H7 (cell line): ENCODE data around the gene KCTD16. TPM values are rescaled to one million over a fixed set of nuclear protein-coding genes. Genes with fewer than 3 reads are reported as not detected.

Experiments
- DNase-seq: peaks from one replicate; pipeline ENCODE4 v3.0.0; 2012
- H3K27me3 ChIP-seq: 2 replicates; pipeline ENCODE4 v1.6.0; 2011; ENCODE audit warnings: mild to moderate bottlenecking, low read length; ENCODE audit not compliant: control insufficient read depth, insufficient read depth
- H3K36me3 ChIP-seq: replicated peaks from 2 replicates; pipeline ENCODE4 v1.5.1; 2011; ENCODE audit warnings: low read length; ENCODE audit not compliant: control insufficient read depth, insufficient read depth
- H3K4me3 ChIP-seq: 2 replicates; pipeline ENCODE4 v1.5.1; 2011; ENCODE audit warnings: low read depth, mild to moderate bottlenecking, control low read depth, low read length, moderate library complexity; ENCODE audit not compliant: insufficient read depth
- total RNA-seq: library from RNA; depleted of rRNA; stranded (reverse); fragments of >200 nt; shearing (Covaris generic); gene quantifications from 2 replicates; pipeline ENCODE4 v1.2.3, GENCODE V29; 2014

Gene KCTD16
- total RNA-seq, 1 experiment from 2014 or later = not detected

- H3K27me3 ChIP-seq = no peaks in the 10 kb centered on the region
- H3K4me3 ChIP-seq = no peak overlapping the region
- DNase-seq = no peak
- H3K36me3 ChIP-seq = no peaks in the 10 kb centered on the region
Observed at GRCh38 chr5:144386315-144386714, 215.6 kb downstream of the KCTD16 start.

- DNase-seq = peak; percentile 39
- H3K27me3 ChIP-seq = no peaks in the 10 kb centered on the region
- H3K36me3 ChIP-seq = no peaks in the 10 kb centered on the region
- no peak overlapping the region for H3K4me3 ChIP-seq
Observed at GRCh38 chr5:144390133-144390532, 219.5 kb downstream of the KCTD16 start.

DNA sequence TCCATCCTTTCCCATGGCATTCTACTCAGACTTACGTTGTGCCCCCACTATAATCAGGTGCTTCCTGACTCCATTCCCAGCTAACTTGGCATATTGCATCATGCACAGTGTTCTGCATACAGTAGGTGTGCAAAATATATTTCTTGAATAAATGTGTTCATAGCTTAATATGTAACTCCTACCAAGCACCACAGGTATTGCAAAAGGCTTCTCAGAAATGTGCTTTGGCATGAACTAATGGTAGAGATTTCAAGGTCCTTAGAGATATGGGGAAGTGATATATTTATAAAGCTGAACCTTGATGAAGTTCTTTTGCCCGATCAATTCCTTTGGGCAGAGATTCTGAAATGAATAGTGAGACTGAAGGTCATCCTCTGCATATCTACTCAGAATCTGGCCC lies 220.4 kb downstream of the KCTD16 start:
- no peak overlapping the region for H3K4me3 ChIP-seq
- no peak for DNase-seq
- no peaks in the 10 kb centered on the region for H3K27me3 ChIP-seq
- no peaks in the 10 kb centered on the region for H3K36me3 ChIP-seq

GRCh38 chr5:144393641-144394435 lies 223.2 kb downstream of the KCTD16 start:
- no peak overlapping the region for H3K4me3 ChIP-seq
- H3K27me3 ChIP-seq = no peaks in the 10 kb centered on the region
- no peaks in the 10 kb centered on the region for H3K36me3 ChIP-seq
- DNase-seq = no peak

GRCh38 chr5:144395704-144396103 lies 225.0 kb downstream of the KCTD16 start:
- DNase-seq = no peak
- Histone ChIP-seq H3K27me3 (no peaks in the 10 kb centered on the region), H3K4me3 (no peak overlapping the region), H3K36me3 (no peaks in the 10 kb centered on the region)

GRCh38 chr5:144403058-144403457 lies 232.4 kb downstream of the KCTD16 start:
- no peaks in the 10 kb centered on the region for H3K27me3 ChIP-seq
- no peaks in the 10 kb centered on the region for H3K36me3 ChIP-seq
- no peak for DNase-seq
- H3K4me3 ChIP-seq = no peak overlapping the region

- H3K27me3 ChIP-seq = no peaks in the 10 kb centered on the region
- no peak for DNase-seq
- no peak overlapping the region for H3K4me3 ChIP-seq
- no peaks in the 10 kb centered on the region for H3K36me3 ChIP-seq
Observed at GRCh38 chr5:144403817-144404420, 233.2 kb downstream of the KCTD16 start.

DNA sequence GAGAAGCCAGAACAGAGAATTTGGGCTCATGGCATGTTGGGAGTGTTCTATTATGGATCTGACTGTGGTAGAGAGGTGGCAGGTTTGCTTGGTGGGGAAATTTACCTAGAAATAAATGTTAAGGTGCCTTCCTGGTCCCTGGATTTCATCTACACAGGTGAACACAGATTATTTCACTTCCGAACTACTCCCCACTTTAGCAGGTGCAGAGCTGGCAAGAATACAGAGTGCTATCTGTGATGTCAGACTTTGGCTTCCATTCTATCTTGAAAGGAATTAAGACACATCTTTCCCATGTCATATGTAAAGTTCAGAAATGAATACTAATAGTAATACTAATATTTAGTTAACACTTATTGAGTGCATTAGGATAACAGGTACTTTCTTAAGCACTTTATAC lies 234.0 kb downstream of the KCTD16 start:
- H3K4me3 ChIP-seq = no peak overlapping the region
- no peak for DNase-seq
- no peaks in the 10 kb centered on the region for H3K27me3 ChIP-seq
- no peaks in the 10 kb centered on the region for H3K36me3 ChIP-seq

DNA sequence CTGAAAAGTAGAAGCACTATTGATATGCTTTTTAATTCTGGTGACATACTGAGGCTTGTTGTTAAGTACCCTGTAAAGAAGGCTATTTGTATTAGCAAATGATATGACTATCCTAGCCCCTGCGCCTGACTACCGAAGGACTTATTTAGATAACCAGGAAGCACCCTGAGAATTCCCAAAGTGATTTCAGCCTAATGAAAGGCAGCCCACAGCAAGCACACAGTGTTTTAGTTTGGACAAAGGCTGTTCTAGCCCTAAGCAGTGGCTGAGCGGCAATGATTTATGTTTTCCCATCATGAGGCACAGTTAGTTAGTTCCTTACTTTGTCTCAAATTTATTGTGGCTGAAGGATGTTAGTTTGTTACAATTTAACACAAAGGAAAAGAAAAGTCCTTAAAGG lies 235.3 kb downstream of the KCTD16 start:
- no peaks in the 10 kb centered on the region for H3K27me3 ChIP-seq
- DNase-seq = no peak
- H3K36me3 ChIP-seq = no peaks in the 10 kb centered on the region
- no peak overlapping the region for H3K4me3 ChIP-seq

DNA sequence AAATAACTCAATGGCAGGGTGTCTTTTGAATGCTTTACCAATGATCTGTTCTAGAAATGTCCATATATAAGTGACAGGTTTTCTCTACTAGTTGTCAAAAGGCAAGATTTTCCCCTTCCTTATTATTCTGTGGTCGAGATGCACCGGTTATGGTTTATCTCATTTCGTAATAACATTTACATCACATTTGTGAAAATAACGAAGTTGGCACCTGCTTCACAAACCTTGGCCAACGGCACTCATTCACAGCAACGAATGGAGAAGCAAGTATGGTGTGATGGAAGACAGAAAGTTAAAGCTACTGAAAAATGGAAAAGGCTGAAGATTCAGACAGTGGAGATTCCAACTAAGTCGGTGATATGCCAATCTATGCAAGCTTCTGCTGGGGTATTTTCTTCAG lies 235.8 kb downstream of the KCTD16 start:
- DNase-seq = no peak
- no peak overlapping the region for H3K4me3 ChIP-seq
- H3K27me3 ChIP-seq = no peaks in the 10 kb centered on the region
- H3K36me3 ChIP-seq = no peaks in the 10 kb centered on the region

GRCh38 chr5:144414202-144415029 lies 243.7 kb downstream of the KCTD16 start:
- no peak for DNase-seq
- H3K27me3 ChIP-seq = no peaks in the 10 kb centered on the region
- no peaks in the 10 kb centered on the region for H3K36me3 ChIP-seq
- no peak overlapping the region for H3K4me3 ChIP-seq

DNA sequence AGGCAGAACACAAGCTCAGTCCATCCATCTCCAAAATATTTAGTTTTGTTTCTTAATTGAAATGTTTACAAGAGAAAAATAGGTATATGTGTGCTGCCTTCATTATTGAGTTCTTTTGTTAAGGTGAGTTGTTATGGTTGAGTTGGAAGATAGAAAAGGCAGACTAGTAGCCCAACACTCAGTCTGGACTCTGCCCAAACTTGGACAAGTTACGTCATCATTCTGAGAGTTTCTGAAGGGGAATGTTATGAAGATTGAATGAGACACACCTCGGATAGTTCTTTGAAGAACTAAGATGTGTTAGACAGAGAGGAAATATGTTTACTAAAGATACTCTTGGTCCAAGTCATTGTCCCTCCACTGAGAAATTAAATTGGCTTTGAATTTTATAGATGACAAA lies 245.5 kb downstream of the KCTD16 start:
- Histone ChIP-seq H3K4me3 (no peak overlapping the region), H3K36me3 (no peaks in the 10 kb centered on the region), H3K27me3 (no peaks in the 10 kb centered on the region)
- no peak for DNase-seq

GRCh38 chr5:144418719-144419118 lies 248.0 kb downstream of the KCTD16 start:
- no peak overlapping the region for H3K4me3 ChIP-seq
- no peak for DNase-seq
- H3K36me3 ChIP-seq = no peaks in the 10 kb centered on the region
- no peaks in the 10 kb centered on the region for H3K27me3 ChIP-seq

DNA sequence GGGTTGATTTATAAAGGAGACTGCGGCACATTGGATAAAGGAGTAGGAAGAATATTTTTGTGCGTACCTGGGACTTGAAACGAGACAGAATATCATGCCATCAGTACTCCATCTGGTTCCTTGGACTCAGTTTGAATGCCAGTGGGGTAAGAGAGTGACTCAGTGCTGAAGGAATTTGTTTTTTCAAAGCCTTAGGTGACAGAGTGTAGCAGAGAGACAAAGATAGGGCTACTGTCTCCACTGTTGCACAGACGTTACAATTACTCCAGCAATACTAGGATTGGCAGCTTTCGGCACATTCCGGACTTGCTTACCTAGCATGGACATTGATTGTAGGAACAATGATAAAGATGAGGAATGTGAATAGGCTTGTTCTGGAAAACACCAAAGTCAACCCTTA lies 250.7 kb downstream of the KCTD16 start:
- no peaks in the 10 kb centered on the region for H3K36me3 ChIP-seq
- no peak for DNase-seq
- H3K27me3 ChIP-seq = no peaks in the 10 kb centered on the region
- no peak overlapping the region for H3K4me3 ChIP-seq
